K562 (cell line): ENCODE data around the gene RAB27B.

Experiments
- CTCF ChIP-seq, 3 experiments: IDR thresholded peaks in 2 of 3; conservative IDR thresholded peaks in 1 of 3; 2 replicates each; pipeline ENCODE4 v1.5.1; 2011 to 2012; ENCODE audit warnings: low read length in 3 of 3, mild to moderate bottlenecking in 3 of 3, control low read depth in 2 of 3, improper control_type of control experiment in 1 of 3, inconsistent platforms in 1 of 3, low read depth in 1 of 3, mixed read lengths in 1 of 3, moderate library complexity in 1 of 3; ENCODE audit not compliant: insufficient read depth in 2 of 3
- POLR2AphosphoS2 ChIP-seq: IDR thresholded peaks from 2 replicates; pipeline ENCODE4 v1.6.1; 2012; ENCODE audit warnings: low read length, improper control_type of control experiment
- SP1 ChIP-seq: sonication (generic); formaldehyde crosslinking; IDR thresholded peaks from 2 replicates; pipeline ENCODE4 v1.8.1; 2022; ENCODE audit warnings: mild to moderate bottlenecking, missing genetic modification reagents
- TF ChIP-seq, protein P1 (sequence below): IDR thresholded peaks from 2 replicates; pipeline ENCODE4 v1.6.1; 2016; ENCODE audit warnings: missing genetic modification characterization, missing compliant biosample characterization

- TF ChIP-seq POLR2AphosphoS2 = no peak
- TF ChIP-seq, protein P1, sequence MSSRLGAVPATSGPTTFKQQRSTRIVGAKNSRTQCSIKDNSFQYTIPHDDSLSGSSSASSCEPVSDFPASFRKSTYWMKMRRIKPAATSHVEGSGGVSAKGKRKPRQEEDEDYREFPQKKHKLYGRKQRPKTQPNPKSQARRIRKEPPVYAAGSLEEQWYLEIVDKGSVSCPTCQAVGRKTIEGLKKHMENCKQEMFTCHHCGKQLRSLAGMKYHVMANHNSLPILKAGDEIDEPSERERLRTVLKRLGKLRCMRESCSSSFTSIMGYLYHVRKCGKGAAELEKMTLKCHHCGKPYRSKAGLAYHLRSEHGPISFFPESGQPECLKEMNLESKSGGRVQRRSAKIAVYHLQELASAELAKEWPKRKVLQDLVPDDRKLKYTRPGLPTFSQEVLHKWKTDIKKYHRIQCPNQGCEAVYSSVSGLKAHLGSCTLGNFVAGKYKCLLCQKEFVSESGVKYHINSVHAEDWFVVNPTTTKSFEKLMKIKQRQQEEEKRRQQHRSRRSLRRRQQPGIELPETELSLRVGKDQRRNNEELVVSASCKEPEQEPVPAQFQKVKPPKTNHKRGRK (tag) = no peak
- no peak for TF ChIP-seq CTCF (IDR thresholded peaks at IDR 0.05 in 2 of 3, conservative IDR thresholded peaks at IDR 0.05 in 1 of 3; ENCODE audit: insufficient read depth in 2 of 3, low read depth in 1 of 3, low read length in 3 of 3)
- no peak for TF ChIP-seq SP1
These were observed 81.3 kb downstream of the RAB27B start for GRCh38 chr18:54909538-54909937.
